A375 (cell line): ENCODE data around the gene SMIM35. TPM values are rescaled to one million over a fixed set of nuclear protein-coding genes. Genes with fewer than 3 reads are reported as not detected.

Experiments
- total RNA-seq: library from RNA; depleted of rRNA; stranded (reverse); fragments of >200 nt; shearing (Covaris generic); gene quantifications from 2 replicates; pipeline ENCODE4 v1.2.3, GENCODE V29; 2014; rRNA removed

Gene SMIM35
- total RNA-seq, result not detected in 2 replicates

DNA sequence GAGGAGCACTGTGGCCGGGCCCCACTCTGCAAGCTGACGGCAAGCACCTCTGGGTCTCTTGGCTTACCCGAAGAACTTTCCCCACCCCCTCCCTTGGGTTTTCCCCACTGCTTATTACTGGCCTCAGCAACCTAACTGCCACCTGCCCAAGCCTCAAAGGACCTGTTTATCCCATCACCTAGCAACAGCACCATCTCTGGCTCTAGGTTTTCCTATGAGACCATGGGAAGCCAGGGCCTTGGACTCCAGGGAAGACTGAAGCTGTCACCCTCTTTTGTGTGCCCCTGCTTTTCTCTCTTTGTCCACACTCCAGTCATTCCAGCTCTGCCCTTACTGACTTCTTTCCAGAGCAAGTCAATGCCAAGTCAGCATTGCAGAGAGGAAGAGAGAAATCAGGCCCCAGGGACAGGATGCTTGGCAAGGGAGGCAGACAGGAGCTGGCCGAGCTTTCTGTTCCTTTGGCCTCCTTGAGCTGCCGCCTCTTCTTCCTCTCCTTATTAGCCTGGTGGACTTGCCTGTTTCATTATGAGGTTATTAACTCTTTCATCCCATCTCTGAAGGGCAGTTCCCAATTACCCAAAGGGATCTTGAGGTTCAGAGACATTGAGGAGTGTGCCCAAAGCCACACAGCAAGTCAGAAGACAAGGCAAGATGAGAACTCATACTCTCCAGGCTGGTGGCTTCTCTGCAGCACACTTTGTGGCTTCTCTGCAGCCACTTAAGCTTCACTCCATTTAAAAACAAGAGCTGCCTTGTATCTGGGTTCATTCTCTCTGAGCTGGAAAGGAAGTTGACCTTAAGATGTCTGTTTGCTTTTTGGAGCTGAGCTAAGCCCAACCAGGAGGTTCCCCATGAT is at the start of gene SMIM35:
TSS of gene SMIM35 (minus strand) at position 51 of the 856 bp plus-strand sequence. CDS start 206 bp downstream, outside the sequence.

DNA sequence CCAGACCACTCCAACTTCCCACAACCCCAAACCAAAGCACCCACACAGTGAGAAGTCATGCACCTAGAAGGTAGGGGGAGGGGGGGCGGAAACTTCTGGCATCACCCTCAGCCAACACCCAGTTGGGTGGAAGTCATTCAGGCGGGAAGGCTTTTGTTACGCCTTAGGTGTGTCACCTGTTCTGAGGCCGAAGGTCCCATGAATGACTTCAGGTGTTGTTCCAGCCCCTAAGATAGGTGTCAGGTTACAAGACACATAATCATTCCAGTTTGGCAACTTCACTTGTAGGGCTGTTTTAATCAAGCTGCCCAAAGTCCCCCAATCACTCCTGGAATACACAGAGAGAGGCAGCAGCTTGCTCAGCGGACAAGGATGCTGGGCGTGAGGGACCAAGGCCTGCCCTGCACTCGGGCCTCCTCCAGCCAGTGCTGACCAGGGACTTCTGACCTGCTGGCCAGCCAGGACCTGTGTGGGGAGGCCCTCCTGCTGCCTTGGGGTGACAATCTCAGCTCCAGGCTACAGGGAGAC is 9.9 kb downstream of the SMIM35 start, which contains the start of gene TMPRSS4:
TSS of gene TMPRSS4 (plus strand) at position 325 of the 528 bp plus-strand sequence. CDS start 225 bp downstream, outside the sequence.

DNA sequence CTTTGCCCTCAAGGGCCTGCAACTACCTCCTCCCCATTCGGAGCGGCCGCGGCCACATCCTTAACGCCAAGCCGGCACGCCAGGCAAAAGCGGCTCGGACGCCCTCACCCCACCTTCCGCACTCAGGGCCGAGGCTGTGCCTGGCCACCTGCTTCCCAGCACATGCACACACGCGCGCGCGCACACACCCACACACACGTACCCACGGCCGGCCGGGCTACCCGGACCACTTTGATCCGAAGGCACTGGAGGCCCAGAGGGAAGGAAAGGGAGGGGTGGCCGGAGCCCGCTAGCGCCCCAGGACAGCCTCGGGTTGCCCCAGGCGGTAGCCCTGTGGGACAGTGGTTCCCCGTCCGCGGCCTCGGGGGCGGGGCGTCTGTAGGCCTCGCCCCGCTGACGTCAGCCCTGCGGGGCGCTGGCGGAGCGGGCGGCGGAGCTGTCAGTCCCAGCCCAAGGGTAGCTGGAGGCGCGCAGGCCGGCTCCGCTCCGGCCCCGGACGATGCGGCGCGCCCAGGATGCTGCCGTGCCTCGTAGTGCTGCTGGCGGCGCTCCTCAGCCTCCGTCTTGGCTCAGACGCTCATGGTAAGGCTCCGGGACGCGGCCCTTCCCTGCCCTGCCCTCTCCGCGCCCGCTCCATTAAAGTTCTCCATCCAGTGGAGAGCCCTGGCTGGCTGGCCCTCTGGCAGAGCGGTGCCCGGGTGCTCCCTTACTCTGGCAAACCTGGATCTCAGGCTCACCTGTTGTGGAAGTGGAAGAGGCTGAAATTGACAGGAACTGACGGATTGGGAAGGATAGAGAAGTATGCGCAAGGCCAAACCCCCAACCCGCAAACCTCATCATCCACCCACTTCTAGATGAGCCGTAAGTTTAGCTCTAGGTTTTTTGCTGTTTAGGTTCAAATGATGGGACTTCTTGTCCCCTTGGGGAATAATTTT is 100.5 kb downstream of the SMIM35 start, which contains the start of gene IL10RA:
TSS of gene IL10RA (plus strand) at position 442 of the 935 bp plus-strand sequence. CDS start at position 516, 74 bp downstream.

Other genes starting within 250 kb of the SMIM35 start
- gene FXYD6, start 210.3 kb downstream of the SMIM35 start, total RNA-seq, result 2.5 and 4.3 TPM in 2 replicates
- gene TMPRSS13, start 157.6 kb downstream of the SMIM35 start, total RNA-seq, result not detected in 2 replicates
- gene IL10RA, start 100.6 kb downstream of the SMIM35 start, total RNA-seq, result 2.2 TPM in 1 of 2 replicates, not detected in the other
- gene TMPRSS4, start 9.9 kb downstream of the SMIM35 start, total RNA-seq, result not detected in 2 replicates
- 0.13 TPM in 1 of 2 replicates, not detected in the other for gene SCN4B, start 65.9 kb upstream of the SMIM35 start, total RNA-seq
- gene SCN2B, start 89.7 kb upstream of the SMIM35 start, total RNA-seq, result not detected in 2 replicates
- gene JAML, start 138.0 kb upstream of the SMIM35 start, total RNA-seq, result not detected in 2 replicates
- gene MPZL3, start 165.4 kb upstream of the SMIM35 start, total RNA-seq, result not detected in 2 replicates
- gene MPZL2, start 177.3 kb upstream of the SMIM35 start, total RNA-seq, result not detected in 2 replicates
- gene CD3E, start 217.8 kb upstream of the SMIM35 start, total RNA-seq, result not detected in 2 replicates